ENCODE measurements around the gene GPC6.
"Not testable (repeated sequence)": the region's sequence is repeated elsewhere in the genome, so short reads cannot be mapped to it uniquely, and the experiment has no call there.

The GPC6 gene

DNA sequence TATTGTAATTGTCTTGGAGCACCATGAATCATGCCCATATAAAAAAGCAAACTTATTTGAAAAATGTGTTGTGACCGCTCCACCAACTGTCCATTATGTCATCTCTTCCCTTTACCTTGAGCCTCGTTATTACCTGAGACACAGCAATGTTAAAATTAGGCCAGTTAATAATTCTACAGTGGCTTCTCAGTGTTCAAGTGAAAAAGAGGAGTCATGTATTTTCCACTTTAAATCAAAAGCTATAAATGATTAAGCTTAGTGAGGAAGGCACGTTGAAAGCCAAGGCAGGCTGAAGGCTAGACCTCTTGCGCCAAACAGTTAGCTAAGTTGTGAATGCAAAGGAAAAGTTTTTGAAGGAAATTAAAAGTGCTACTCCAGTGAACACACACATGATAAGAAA, 210.5 kb downstream of the GPC6 start:
- no peak overlapping the region for H3K4me3 ChIP-seq (ENCODE audit: low read length)
- TF ChIP-seq, protein P1, sequence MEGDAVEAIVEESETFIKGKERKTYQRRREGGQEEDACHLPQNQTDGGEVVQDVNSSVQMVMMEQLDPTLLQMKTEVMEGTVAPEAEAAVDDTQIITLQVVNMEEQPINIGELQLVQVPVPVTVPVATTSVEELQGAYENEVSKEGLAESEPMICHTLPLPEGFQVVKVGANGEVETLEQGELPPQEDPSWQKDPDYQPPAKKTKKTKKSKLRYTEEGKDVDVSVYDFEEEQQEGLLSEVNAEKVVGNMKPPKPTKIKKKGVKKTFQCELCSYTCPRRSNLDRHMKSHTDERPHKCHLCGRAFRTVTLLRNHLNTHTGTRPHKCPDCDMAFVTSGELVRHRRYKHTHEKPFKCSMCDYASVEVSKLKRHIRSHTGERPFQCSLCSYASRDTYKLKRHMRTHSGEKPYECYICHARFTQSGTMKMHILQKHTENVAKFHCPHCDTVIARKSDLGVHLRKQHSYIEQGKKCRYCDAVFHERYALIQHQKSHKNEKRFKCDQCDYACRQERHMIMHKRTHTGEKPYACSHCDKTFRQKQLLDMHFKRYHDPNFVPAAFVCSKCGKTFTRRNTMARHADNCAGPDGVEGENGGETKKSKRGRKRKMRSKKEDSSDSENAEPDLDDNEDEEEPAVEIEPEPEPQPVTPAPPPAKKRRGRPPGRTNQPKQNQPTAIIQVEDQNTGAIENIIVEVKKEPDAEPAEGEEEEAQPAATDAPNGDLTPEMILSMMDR (conservative IDR thresholded peaks at IDR 0.05; ENCODE audit: low read depth, low read length): no peak
- DNase-seq (ENCODE audit: low read depth): no peak

DNA sequence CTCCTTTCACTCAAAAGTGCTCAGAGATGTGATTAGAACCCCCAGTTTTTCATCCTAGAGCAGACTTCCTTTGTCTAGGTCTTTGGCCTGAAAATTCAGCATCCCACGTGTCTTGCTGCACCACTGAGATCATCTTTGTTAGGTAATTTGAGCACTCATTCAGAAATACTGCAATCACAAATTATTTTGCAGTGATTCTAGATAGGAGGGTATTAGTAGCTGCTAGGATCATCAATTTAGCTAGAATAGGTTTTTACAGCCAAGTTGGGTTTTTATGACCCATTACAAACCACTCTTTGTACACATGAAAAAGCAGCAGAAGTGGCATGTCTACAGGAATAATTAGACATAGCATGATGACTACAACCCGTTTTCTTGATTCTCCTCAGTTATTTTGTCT, 219.6 kb downstream of the GPC6 start:
- no peak overlapping the region for H3K4me3 ChIP-seq (ENCODE audit: low read length)
- TF ChIP-seq, protein P1 (conservative IDR thresholded peaks at IDR 0.05; ENCODE audit: low read depth, low read length): no peak

DNA sequence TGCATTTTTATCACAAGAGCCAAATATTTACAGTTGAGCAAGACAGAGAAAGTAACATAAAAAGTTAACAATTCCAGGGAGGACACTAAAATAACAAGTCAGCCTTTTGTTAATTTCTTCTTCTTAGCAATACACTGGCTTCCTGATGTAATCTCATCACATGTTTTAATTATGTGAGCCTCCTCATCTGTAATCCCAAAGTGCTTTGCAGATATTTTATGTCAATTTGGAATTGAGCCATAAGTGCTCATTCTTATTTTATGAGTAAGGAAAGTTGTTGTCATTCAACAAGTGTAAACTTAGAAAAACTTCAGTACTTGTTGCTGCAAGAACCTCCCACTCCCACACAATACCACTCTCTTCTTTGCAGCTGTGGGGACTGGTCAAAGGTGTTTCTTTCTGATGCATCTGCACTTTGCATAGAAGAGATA, 223.6 kb downstream of the GPC6 start:
- H3K4me3 ChIP-seq (ENCODE audit: low read length): no peak overlapping the region
- TF ChIP-seq, protein P1 (conservative IDR thresholded peaks at IDR 0.05; ENCODE audit: low read depth, low read length): no peak
- DNase-seq (ENCODE audit: low read depth): peak; percentile 81

More for the DNA sequence above, 219.6 kb downstream of the GPC6 start:
- no peak for DNase-seq (ENCODE audit: low read depth)

DNA sequence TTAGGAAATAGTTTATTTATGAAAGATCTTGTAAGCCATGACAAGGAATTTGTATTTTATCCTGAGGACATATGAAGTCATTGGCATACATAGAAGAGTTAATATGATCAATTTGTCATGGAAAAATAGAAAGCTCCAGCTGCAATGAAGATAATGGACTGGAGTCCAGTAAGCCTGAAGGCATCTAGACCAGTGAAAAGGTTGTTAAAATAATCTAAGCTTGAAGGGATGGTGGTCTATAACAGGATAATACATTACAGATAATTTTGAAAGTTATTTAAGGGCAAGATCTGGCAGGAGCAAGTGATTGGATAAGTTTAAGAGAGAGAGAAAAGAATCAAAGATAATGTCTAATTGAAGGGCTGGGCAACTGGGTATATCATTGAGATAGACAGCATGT, 224.2 kb downstream of the GPC6 start:
- DNase-seq (ENCODE audit: low read depth): no peak

DNA sequence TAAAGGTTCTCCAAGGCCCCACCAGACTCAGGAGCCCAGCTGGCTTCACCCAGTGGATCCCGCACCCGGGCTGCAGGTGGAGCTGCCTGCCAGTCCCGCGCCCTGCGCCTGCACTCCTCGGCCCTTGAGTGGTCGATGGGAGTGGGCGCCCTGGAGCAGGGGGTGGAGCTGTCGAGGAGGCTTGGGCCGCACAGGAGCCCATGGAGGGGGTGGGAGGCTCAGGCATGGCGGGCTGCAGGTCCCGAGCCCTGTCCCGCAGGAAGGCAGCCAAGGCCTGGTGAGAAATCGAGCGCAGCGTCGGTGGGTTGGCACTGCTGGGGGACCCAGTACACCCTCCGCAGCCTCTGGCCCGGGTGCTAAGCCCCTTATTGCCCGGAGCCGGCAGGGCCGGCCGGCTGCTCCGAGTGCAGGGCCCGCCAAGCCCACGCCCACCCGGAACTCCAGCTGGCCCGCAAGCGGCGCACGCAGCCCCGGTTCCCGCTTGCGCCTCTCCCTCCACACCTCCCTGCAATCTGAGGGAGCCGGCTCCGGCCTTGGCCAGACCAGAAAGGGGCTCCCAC, 228.1 kb downstream of the GPC6 start:
- peak overlapping the region; percentile 20 for H3K4me3 ChIP-seq (ENCODE audit: low read length)
- not testable (repeated sequence) for DNase-seq (ENCODE audit: low read depth)

More for the DNA sequence above, 224.2 kb downstream of the GPC6 start:
- H3K4me3 ChIP-seq (ENCODE audit: low read length): no peak overlapping the region
- TF ChIP-seq, protein P1 (conservative IDR thresholded peaks at IDR 0.05; ENCODE audit: low read depth, low read length): no peak

DNA sequence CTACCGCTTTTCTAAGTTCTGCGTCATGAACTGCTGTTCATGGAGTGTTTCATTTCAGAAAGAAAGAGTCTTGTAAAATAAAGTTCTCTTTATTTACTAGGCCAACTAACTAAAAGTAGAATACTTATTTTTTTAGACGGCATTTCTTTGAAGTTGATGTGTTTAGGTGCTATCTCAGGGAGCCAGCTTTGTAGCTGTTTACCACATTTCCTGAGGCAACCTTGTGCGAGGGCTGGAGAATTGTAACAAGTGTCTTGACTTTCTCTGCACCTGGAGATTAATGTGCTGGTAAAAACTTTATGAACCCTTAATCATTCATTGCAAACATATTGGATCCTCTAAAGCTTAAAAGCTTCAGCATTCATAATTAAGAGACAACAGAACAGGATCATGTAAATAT, 229.3 kb downstream of the GPC6 start:
- no peak for DNase-seq (ENCODE audit: low read depth)
- TF ChIP-seq, protein P1 (conservative IDR thresholded peaks at IDR 0.05; ENCODE audit: low read depth, low read length): no peak
- no peak overlapping the region for H3K4me3 ChIP-seq (ENCODE audit: low read length)

DNA sequence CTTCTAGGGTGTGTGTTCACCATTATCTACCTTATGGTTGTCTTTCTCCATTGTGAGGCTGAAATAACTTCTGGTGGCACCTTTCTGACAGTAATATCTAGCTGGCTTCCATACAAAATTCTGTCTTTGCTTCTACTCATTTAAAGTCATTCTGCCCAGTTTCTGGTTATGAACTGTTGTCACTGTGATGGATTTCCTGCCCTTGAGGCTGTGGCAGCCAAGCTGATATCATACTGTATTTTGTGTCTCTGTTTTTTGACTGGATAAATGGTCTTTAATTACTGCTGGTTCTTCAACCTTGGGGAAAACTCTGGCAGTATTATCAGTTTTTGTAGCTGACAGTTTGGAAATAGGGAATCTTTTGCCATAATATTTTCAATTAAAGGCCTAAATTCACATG, 233.4 kb downstream of the GPC6 start:
- TF ChIP-seq, protein P1 (conservative IDR thresholded peaks at IDR 0.05; ENCODE audit: low read depth, low read length): no peak
- no peak overlapping the region for H3K4me3 ChIP-seq (ENCODE audit: low read length)
- DNase-seq (ENCODE audit: low read depth): no peak
